Middle frontal gyrus (tissue), 1 donor: ENCODE results near the gene UFC1.

ENCODE experiments used
- DNase-seq: peaks from one replicate; pipeline ENCODE4 v3.0.0-alpha.2; 2015; ENCODE audit warnings: low spot score; ENCODE audit errors: extremely low spot score

The UFC1 gene

GRCh38 chr1:161168906-161169305, 15.1 kb downstream of the UFC1 start:
- DNase-seq: no peak

- DNase-seq: no peak
Observed at GRCh38 chr1:161171191-161171590, 17.4 kb downstream of the UFC1 start.

- no peak for DNase-seq
Observed at GRCh38 chr1:161171696-161172095, 17.9 kb downstream of the UFC1 start.

- DNase-seq: no peak
Observed at GRCh38 chr1:161172349-161172748, 18.6 kb downstream of the UFC1 start.

- no peak for DNase-seq
Observed at GRCh38 chr1:161172776-161173376, 19.1 kb downstream of the UFC1 start.

- no peak for DNase-seq
Observed at GRCh38 chr1:161173711-161174110, 19.9 kb downstream of the UFC1 start.

GRCh38 chr1:161174911-161175310, 21.1 kb downstream of the UFC1 start:
- DNase-seq: no peak

GRCh38 chr1:161175771-161176453, 22.1 kb downstream of the UFC1 start:
- no peak for DNase-seq

- no peak for DNase-seq
Observed at GRCh38 chr1:161176468-161177111, 22.8 kb downstream of the UFC1 start.

GRCh38 chr1:161177112-161177935, 23.5 kb downstream of the UFC1 start, which contains the start of gene B4GALT3:
Gene B4GALT3 (minus strand): TSS chr1:161177507. CDS start chr1:161176060, 1,447 bp downstream.
- DNase-seq: peak; percentile 70

- DNase-seq: no peak
Observed at GRCh38 chr1:161177936-161178244, 24.1 kb downstream of the UFC1 start.

- DNase-seq: no peak
Observed at GRCh38 chr1:161179698-161180097, 25.9 kb downstream of the UFC1 start.

- no peak for DNase-seq
Observed at GRCh38 chr1:161180639-161181038, 26.9 kb downstream of the UFC1 start.

GRCh38 chr1:161182214-161182613, 28.4 kb downstream of the UFC1 start:
- DNase-seq: no peak

- DNase-seq: peak; percentile 76
Observed at GRCh38 chr1:161185282-161185682, 31.5 kb downstream of the UFC1 start.

GRCh38 chr1:161185732-161186311, 32.0 kb downstream of the UFC1 start:
- DNase-seq: no peak

- DNase-seq: no peak
Observed at GRCh38 chr1:161187311-161187710, 33.5 kb downstream of the UFC1 start.

- DNase-seq: no peak
Observed at GRCh38 chr1:161188381-161188780, 34.6 kb downstream of the UFC1 start.

- DNase-seq: no peak
Observed at GRCh38 chr1:161189036-161189435, 35.3 kb downstream of the UFC1 start.

GRCh38 chr1:161190962-161191521, 37.3 kb downstream of the UFC1 start:
- no peak for DNase-seq

- DNase-seq: no peak
Observed at GRCh38 chr1:161191971-161192370, 38.2 kb downstream of the UFC1 start.
